ENCODE measurements around the gene NTRK3.

The NTRK3 gene

DNA sequence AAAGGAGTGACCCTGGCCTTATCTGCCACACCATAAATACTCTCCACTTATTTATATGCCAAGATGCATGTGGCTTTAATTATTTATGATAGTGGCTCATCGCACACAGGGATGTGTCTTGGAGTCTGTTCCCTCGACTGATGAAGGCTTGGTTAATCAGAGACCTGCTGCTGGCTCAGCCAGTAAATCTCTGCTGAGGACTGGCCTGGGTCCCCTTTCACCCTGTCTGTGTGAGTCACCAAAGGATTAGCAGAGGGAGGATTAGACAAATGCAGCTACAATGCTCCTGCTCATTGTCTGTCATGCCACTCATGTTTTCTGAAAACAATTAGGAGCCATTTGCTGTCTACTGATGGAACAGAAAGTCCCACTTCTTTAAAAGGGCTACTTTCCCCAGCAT, 226.8 kb downstream of the NTRK3 start:
- no peak for DNase-seq (ENCODE audit: extremely low spot score)
- ChIA-PET CTCF (no interaction called here), POLR2A (no interaction called here)
- TF ChIP-seq FOXK2 (IDR thresholded peaks at IDR 0.05) (no peak), BHLHE40 (IDR thresholded peaks at IDR 0.05; ENCODE audit: borderline replicate concordance) (no peak), ELF4 (IDR thresholded peaks at IDR 0.05) (no peak), TARDBP (IDR thresholded peaks at IDR 0.05) (no peak), HDGF (IDR thresholded peaks at IDR 0.05; ENCODE audit: borderline replicate concordance) (no peak), SP1 (IDR thresholded peaks at IDR 0.05) (no peak), ZNF384 (IDR thresholded peaks at IDR 0.05) (no peak), FOXM1 (IDR thresholded peaks at IDR 0.05; ENCODE audit: borderline replicate concordance) (no peak), ARNT (IDR thresholded peaks at IDR 0.05) (no peak), NFRKB (IDR thresholded peaks at IDR 0.05) (no peak), L3MBTL2 (conservative IDR thresholded peaks at IDR 0.05) (no peak), FOXA1 (IDR thresholded peaks at IDR 0.05) (no peak)
- TF ChIP-seq, protein P1, sequence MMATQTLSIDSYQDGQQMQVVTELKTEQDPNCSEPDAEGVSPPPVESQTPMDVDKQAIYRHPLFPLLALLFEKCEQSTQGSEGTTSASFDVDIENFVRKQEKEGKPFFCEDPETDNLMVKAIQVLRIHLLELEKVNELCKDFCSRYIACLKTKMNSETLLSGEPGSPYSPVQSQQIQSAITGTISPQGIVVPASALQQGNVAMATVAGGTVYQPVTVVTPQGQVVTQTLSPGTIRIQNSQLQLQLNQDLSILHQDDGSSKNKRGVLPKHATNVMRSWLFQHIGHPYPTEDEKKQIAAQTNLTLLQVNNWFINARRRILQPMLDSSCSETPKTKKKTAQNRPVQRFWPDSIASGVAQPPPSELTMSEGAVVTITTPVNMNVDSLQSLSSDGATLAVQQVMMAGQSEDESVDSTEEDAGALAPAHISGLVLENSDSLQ (IDR thresholded peaks at IDR 0.05) = no peak

DNA sequence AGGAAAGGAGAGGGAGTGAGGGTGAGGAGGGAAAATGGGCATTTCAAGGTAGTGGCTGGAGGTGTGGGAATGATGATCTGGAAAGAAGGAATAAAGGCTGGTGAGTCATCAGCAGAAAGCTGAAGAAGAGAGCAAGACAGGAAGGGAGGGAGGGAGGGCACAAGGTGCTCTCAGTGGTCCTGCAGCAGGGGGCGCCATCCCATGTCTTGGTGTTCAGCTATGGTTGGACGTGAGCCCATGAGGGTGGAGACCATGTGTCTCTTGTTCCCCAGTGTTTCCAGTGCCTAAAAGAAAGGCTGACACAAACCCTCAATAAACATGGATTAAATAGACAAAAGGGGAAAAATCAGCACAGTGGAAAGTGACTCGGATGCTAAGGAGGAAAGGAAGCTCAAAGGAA, 228.5 kb downstream of the NTRK3 start:
- ChIA-PET CTCF (interaction anchor here (0.6 to 0.7 kb wide), 2 partner anchors 10 to 150 kb away, joined by 3 read pairs; no protein-coding TSS in a partner anchor), POLR2A (no interaction called here)
- no peak for DNase-seq (ENCODE audit: extremely low spot score)
- TF ChIP-seq FOXM1 (IDR thresholded peaks at IDR 0.05; ENCODE audit: borderline replicate concordance) = no peak
- no peak for TF ChIP-seq HDGF (IDR thresholded peaks at IDR 0.05; ENCODE audit: borderline replicate concordance)
- no peak for TF ChIP-seq NFRKB (IDR thresholded peaks at IDR 0.05)
- TF ChIP-seq SUZ12 (IDR thresholded peaks at IDR 0.05) = no peak

DNA sequence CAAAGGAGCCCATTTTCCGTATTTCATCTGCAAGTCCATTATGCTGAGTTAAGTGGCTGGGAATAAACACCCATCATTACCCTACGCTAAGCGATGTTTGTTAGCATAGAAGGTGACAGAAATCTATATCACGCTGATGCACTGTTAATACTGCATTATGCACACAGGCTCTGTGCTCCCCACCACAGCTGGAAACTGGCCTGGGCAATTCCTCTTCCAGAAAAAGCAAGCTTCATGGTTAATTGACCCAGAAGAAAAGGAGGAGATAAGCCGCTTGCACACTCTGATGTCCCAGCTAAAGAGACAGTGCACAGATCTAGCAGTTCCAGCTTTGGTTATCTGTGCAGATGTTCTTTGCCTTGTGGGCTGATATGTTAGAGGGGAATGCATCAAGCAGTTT, 232.6 kb downstream of the NTRK3 start:
- TF ChIP-seq TARDBP (IDR thresholded peaks at IDR 0.05) = no peak
- DNase-seq (ENCODE audit: extremely low spot score) = no peak
- POLR2A ChIA-PET = no interaction called here
- CTCF ChIA-PET = no interaction called here

DNA sequence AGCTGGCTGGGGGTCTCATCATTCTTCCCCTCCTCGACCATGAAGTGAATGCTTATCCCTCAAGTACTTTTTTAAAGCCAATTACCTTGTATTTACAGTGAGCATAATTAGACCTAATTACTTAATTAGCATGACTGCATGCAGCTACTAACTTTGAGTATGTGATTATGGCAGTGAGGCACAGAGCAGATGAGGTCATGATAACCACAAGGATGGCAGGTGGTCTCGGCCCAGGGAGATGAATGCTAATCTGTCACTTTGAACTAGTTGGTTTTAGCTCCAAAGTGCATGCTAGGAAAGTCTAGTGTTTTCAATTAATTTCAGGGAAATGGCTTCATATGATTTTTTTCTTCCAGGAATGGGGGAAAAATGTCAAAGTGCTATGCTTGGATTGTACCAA, 233.8 kb downstream of the NTRK3 start:
- DNase-seq (ENCODE audit: extremely low spot score) = no peak
- no peak for TF ChIP-seq SP1 (IDR thresholded peaks at IDR 0.05)
- TF ChIP-seq HDGF (IDR thresholded peaks at IDR 0.05; ENCODE audit: borderline replicate concordance) = no peak
- TF ChIP-seq LEF1 (IDR thresholded peaks at IDR 0.05; ENCODE audit: borderline replicate concordance) = no peak
- TF ChIP-seq TARDBP (IDR thresholded peaks at IDR 0.05) = no peak
- TF ChIP-seq ELF4 (IDR thresholded peaks at IDR 0.05) = no peak
- no peak for TF ChIP-seq CTBP1 (IDR thresholded peaks at IDR 0.05; ENCODE audit: borderline replicate concordance)
- TF ChIP-seq SUZ12 (IDR thresholded peaks at IDR 0.05) = no peak
- TF ChIP-seq NFRKB (IDR thresholded peaks at IDR 0.05) = no peak
- TF ChIP-seq ARNT (IDR thresholded peaks at IDR 0.05) = no peak
- ChIA-PET POLR2A (no interaction called here), CTCF (no interaction called here)

DNA sequence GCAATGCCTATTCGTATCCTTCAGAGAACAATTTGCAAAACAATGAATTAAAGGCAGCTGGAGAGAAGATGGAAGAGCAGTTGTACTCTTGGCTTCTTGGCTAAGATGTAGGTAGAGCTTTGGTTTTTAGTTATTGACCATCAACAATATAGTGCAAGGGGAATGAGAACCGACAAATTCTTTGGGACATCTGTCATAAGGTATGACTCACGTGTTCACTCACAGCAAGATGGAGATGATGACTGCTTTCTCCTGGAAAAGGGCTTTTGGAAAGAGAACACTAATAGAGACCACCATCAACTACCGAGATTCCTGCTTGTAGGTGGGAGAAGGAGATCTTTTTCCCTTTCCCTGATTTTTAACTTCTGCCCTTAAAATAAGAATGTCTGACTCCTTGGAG, 234.9 kb downstream of the NTRK3 start:
- no peak for DNase-seq (ENCODE audit: extremely low spot score)
- TF ChIP-seq ARNT (IDR thresholded peaks at IDR 0.05) (no peak), L3MBTL2 (conservative IDR thresholded peaks at IDR 0.05) (no peak), CTBP1 (IDR thresholded peaks at IDR 0.05; ENCODE audit: borderline replicate concordance) (no peak), HDGF (IDR thresholded peaks at IDR 0.05; ENCODE audit: borderline replicate concordance) (no peak), FOXK2 (IDR thresholded peaks at IDR 0.05) (no peak), ZNF384 (IDR thresholded peaks at IDR 0.05) (no peak), TARDBP (IDR thresholded peaks at IDR 0.05) (no peak), SUZ12 (IDR thresholded peaks at IDR 0.05) (no peak), LEF1 (IDR thresholded peaks at IDR 0.05; ENCODE audit: borderline replicate concordance) (no peak), NFRKB (IDR thresholded peaks at IDR 0.05) (no peak), ELF4 (IDR thresholded peaks at IDR 0.05) (no peak), FOXA1 (IDR thresholded peaks at IDR 0.05) (no peak), BHLHE40 (IDR thresholded peaks at IDR 0.05; ENCODE audit: borderline replicate concordance) (no peak), SP1 (IDR thresholded peaks at IDR 0.05) (no peak), FOXM1 (IDR thresholded peaks at IDR 0.05; ENCODE audit: borderline replicate concordance) (no peak)
- TF ChIP-seq, protein P1 (IDR thresholded peaks at IDR 0.05) = no peak

DNA sequence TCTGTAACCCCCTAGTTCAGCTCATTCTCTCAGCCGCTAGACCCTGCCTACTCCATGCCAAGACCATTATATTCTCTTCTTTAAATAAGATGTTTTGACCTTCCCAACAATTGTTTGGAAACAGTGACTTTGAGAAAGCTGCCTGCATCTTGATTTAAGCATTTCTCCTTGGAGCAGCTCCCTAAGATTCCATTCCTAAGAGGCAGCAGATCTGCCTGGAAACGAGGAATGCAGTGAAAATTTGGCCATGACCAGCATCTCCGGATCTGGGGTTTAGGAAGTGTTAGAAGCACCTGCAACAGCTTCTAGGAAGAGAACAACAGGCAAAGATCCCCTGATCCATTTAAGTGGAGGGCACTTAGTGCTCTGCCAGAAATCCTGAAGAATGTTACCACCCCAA, 235.7 kb downstream of the NTRK3 start:
- POLR2A ChIA-PET = no interaction called here
- no peak for DNase-seq (ENCODE audit: extremely low spot score)
- CTCF ChIA-PET = no interaction called here
- TF ChIP-seq CTBP1 (IDR thresholded peaks at IDR 0.05; ENCODE audit: borderline replicate concordance) (no peak), HDGF (IDR thresholded peaks at IDR 0.05; ENCODE audit: borderline replicate concordance) (no peak), FOXA1 (IDR thresholded peaks at IDR 0.05) (no peak), FOXK2 (IDR thresholded peaks at IDR 0.05) (no peak), ELF4 (IDR thresholded peaks at IDR 0.05) (no peak), TARDBP (IDR thresholded peaks at IDR 0.05) (no peak), NFRKB (IDR thresholded peaks at IDR 0.05) (no peak), SUZ12 (IDR thresholded peaks at IDR 0.05) (no peak), SP1 (IDR thresholded peaks at IDR 0.05) (no peak), ARNT (IDR thresholded peaks at IDR 0.05) (no peak), ZNF384 (IDR thresholded peaks at IDR 0.05) (no peak), BHLHE40 (IDR thresholded peaks at IDR 0.05; ENCODE audit: borderline replicate concordance) (no peak), LEF1 (IDR thresholded peaks at IDR 0.05; ENCODE audit: borderline replicate concordance) (no peak), FOXM1 (IDR thresholded peaks at IDR 0.05; ENCODE audit: borderline replicate concordance) (no peak)
- TF ChIP-seq, protein P1 (IDR thresholded peaks at IDR 0.05) = no peak

More for the DNA sequence above, 234.9 kb downstream of the NTRK3 start:
- POLR2A ChIA-PET = no interaction called here
- CTCF ChIA-PET = no interaction called here

DNA sequence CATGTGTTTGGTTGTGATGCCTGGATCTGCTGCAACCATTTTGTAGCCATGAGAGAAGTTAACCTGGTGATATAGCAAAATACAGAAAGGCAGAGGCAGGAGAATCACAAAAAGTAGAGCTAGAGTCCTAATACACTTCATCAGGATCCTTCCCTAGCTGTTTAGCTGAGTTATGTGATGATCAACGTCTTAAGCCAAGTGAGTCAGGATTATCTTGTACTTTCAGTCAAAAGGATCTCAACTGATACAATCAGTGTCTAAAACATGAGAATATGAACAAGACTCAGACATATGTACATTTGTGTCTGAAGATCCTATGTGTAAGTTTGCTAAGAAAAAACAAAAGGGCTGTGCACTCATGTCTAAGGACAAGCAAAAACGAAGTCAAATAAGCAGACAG, 236.9 kb downstream of the NTRK3 start:
- POLR2A ChIA-PET = no interaction called here
- TF ChIP-seq ARNT (IDR thresholded peaks at IDR 0.05) (no peak), LEF1 (IDR thresholded peaks at IDR 0.05; ENCODE audit: borderline replicate concordance) (no peak), ELF4 (IDR thresholded peaks at IDR 0.05) (no peak), FOXK2 (IDR thresholded peaks at IDR 0.05) (no peak), FOXM1 (IDR thresholded peaks at IDR 0.05; ENCODE audit: borderline replicate concordance) (no peak), BHLHE40 (IDR thresholded peaks at IDR 0.05; ENCODE audit: borderline replicate concordance) (no peak), TARDBP (IDR thresholded peaks at IDR 0.05) (no peak)
- CTCF ChIA-PET = no interaction called here
- DNase-seq (ENCODE audit: extremely low spot score) = no peak

Data from HEK293T (cell line).